Mucosa of stomach (tissue), 1 donor: Measurements from ENCODE around the gene TMCO6.
"Not testable (repeated sequence)": the region's sequence is repeated elsewhere in the genome, so short reads cannot be mapped to it uniquely, and the experiment has no call there.

Experiments used
- H3K27me3 ChIP-seq: one replicate; pipeline ENCODE4 v1.7.0; 2013; ENCODE audit warnings: mild to moderate bottlenecking, low read length; ENCODE audit not compliant: control insufficient read depth, insufficient read depth
- H3K36me3 ChIP-seq: one replicate; pipeline ENCODE4 v1.7.0; 2013; ENCODE audit warnings: low read length; ENCODE audit not compliant: control insufficient read depth, insufficient read depth
- H3K4me1 ChIP-seq: one replicate; pipeline ENCODE4 v1.7.0; 2013; ENCODE audit warnings: mild to moderate bottlenecking, low read length; ENCODE audit not compliant: control insufficient read depth, insufficient read depth
- H3K4me3 ChIP-seq: one replicate; pipeline ENCODE4 v1.7.0; 2013; ENCODE audit warnings: low read length
- H3K9ac ChIP-seq: one replicate; pipeline ENCODE4 v1.7.0; 2013; ENCODE audit warnings: mild to moderate bottlenecking, low read length, moderate library complexity
- H3K9me3 ChIP-seq: one replicate; pipeline ENCODE4 v1.7.0; 2013; ENCODE audit warnings: mild to moderate bottlenecking, low read length, moderate library complexity; ENCODE audit not compliant: control insufficient read depth
- donor health status: Pancreatic carcinoma.

Gene TMCO6

DNA sequence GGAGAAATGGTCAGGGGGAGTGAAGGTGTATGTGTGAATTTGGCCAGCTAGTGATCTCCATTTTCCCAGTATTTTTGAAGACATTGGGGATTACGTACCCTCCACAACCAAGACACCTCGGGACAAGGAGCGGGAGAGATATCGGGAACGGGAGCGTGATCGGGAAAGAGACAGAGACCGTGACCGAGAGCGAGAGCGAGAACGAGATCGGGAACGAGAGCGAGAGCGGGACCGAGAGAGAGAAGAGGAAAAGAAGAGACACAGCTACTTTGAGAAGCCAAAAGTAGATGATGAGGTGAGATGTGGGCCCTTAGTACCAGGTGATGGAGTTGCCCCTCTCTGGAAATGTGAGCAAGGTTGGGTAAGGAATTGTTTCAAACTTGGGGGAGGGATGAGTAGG is 19.6 kb downstream of the TMCO6 start:
- H3K36me3 ChIP-seq: peaks cover 13% of the 10 kb centered on the region
- H3K4me3 ChIP-seq: no peak overlapping the region
- no peaks in the 10 kb centered on the region for H3K9me3 ChIP-seq
- H3K27me3 ChIP-seq: no peaks in the 10 kb centered on the region
- H3K4me1 ChIP-seq: no peaks in the 10 kb centered on the region
- no peak overlapping the region for H3K9ac ChIP-seq

DNA sequence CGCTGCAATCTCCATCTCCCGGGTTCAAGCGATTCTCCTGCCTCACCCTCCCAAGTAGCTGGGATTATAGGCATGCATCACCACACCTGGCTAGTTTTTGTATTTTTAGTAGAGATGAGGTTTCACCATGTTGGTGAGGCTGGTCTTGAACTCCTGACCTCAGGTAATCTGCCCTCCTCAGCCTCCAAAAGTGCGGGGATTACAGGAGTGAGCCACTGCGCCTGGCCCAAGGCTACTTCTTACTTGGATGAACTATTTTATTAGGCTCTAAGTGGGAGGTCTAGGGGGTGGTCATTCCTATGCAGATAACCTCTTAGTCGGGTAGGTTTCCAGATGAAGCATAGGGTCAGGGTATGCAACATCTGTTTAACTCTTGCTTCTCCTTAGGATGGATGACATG is 21.1 kb downstream of the TMCO6 start:
- H3K9ac ChIP-seq, H3K4me3 ChIP-seq, H3K9me3 ChIP-seq, H3K27me3 ChIP-seq, H3K4me1 ChIP-seq: not testable (repeated sequence)
- H3K36me3 ChIP-seq: peaks cover 11% of the 10 kb centered on the region

DNA sequence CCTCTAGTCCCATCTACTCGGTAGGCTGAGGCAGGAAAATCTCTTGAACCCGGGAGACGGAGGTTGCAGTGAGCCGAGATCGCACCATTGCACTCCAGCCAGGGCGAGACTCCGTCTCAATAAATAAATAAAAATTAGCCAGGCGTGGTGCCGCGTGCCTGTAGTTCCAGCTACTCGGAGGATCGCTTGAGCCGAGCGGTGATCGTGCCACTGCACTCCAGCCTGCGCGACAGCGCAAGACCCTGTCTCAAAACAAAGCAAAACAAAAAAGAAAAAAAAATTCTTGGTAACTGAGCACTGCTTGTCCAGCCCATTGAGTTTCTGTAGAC is 24.7 kb downstream of the TMCO6 start:
- H3K27me3 ChIP-seq: no peaks in the 10 kb centered on the region
- H3K4me1 ChIP-seq: no peaks in the 10 kb centered on the region
- H3K9me3 ChIP-seq: no peaks in the 10 kb centered on the region
- H3K36me3 ChIP-seq: peaks cover 13% of the 10 kb centered on the region
- peak overlapping the region; percentile 87 for H3K4me3 ChIP-seq
- peak overlapping the region; percentile 68 for H3K9ac ChIP-seq

DNA sequence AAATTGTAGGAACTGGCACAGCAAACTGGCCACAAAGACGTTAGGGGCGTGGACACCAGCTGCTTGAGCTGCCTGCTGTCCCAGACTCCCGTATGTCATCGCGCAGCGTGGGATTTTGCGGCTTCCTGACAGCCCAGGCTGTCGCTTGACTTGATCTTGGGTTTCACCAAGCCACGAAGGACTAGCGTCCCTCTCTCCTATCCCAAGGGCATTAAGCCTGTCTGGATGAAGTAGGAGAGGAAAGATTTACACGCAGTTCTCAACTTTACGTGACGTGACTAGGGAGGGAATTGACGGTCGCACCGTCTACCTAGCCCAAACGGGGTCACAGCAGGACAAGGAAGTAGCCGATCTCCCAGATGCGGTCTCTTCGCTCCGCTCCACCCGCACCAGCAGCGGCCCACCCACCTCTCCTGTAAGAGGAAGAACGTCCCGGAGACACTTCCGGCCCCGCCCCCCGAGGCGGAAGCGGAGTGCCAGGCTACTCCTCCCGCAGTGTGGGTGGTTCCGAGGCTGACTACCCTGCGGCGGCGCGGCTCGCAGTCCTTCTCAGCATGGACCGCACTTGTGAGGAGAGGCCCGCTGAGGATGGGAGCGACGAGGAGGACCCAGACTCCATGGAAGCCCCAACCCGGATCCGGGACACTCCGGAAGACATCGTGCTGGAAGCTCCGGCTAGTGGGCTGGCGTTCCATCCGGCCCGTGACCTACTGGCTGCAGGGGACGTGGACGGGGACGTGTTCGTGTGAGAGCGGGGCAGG is 25.3 kb downstream of the TMCO6 start, which contains the start of gene WDR55:
WDR55 (plus strand) TSS at position 546 of the 761 bp plus-strand sequence; CDS start at position 555, 9 bp downstream.
- H3K36me3 ChIP-seq: peaks cover 16% of the 10 kb centered on the region

DNA sequence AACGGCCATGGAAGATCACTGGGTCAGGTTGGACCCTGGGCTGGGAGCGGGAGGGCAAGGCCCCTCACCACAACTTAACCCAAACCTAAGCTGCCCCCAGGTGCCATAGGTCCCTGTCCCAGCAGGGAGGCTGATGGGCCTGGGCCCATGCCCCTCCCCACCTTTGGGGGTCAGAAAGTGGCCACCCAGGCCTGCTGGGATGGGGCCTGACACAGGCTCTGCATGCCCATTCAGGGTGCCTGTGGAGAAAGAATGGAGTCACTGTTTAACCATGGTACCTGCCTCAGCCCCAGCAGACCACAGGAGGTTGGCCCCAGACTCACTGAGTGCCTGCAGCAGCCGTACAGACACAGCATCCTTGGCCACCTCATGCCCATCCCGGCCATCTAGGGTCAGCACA is 31.8 kb downstream of the TMCO6 start:
- H3K4me3 ChIP-seq, H3K9me3 ChIP-seq, H3K9ac ChIP-seq, H3K27me3 ChIP-seq: not testable (repeated sequence)
- H3K36me3 ChIP-seq: peaks cover 22% of the 10 kb centered on the region
- peaks cover 13% of the 10 kb centered on the region for H3K4me1 ChIP-seq

More for the DNA sequence above, 25.3 kb downstream of the TMCO6 start, which contains the start of gene WDR55:
- no peaks in the 10 kb centered on the region for H3K4me1 ChIP-seq
- H3K9me3 ChIP-seq: no peaks in the 10 kb centered on the region
- peak within 1 kb of the TSS; percentile 87 for H3K4me3 ChIP-seq
- no peaks in the 10 kb centered on the region for H3K27me3 ChIP-seq
- H3K9ac ChIP-seq: peak within 1 kb of the TSS; percentile 68

DNA sequence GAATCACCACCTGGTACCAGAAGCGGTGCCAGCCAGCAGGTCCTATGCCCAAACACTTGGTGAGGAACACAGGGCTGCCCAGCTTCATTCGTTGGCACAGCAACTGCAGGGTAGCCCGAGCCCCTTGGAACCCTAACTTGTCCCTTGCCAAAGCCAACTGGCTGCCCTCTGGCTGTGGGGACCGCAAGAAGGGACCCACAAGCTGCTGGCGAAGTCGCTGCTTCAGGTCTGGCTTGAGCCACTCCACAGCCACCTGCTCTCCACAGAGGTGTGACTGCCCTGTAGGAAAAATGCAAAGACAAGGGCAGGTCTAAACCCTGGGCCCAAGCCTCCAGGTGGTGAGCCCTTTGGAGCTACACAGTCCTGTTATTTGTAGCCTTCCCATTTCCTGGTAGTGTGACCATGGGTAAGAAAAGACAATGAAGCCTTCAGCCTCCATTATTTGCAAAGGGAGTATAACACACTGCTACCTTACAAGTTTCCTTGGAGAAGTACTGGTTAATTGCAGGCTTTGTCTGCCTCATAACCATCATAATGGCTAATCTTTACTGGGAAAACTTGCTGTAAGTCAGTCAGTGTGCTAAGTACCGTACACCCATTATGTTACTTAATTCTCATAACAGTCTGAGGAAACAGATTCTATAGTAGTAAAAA is 32.3 kb downstream of the TMCO6 start:
- Histone ChIP-seq H3K27me3 (no peaks in the 10 kb centered on the region), H3K4me3 (no peak overlapping the region), H3K4me1 (peaks cover 13% of the 10 kb centered on the region), H3K9ac (no peak overlapping the region), H3K36me3 (peaks cover 22% of the 10 kb centered on the region), H3K9me3 (no peaks in the 10 kb centered on the region)

DNA sequence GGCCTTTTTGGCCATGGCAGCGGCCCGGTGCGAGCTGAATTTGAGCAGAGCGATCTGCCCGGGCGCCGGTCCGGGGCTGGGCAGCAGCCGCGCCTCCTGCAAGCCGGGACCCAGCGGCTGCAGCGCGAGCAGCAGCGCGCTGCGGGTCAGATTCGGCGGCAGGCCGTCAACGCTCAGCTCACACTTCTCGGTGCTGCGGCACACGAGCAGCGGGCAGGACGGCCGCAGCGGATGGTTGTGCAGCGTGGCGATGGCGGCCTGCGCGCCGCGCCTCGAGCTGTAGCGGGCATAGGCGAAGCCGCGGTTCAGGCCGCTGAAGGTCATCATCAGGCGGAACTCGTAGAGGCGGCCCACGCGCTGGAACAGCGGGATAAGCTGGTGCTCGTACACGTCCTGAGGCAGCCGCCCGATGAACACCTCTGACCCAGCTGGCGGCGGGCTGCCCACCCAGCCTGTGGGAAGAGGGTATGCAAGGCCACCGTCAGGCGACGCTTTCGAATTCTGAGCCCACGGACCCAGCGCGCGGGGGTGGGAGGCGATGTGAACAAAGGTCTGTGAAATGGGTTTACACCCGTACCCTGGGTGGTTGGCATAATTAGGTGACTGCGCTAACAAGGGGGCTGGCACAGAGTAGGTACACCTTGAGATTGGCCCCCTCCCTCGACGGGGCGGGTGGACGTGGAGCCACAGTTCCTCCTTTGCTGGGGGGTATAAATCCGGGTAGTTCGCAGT is 33.4 kb downstream of the TMCO6 start:
- peaks cover 22% of the 10 kb centered on the region for H3K36me3 ChIP-seq
- H3K4me3 ChIP-seq: no peak overlapping the region
- peaks cover 13% of the 10 kb centered on the region for H3K4me1 ChIP-seq
- no peaks in the 10 kb centered on the region for H3K27me3 ChIP-seq
- no peak overlapping the region for H3K9ac ChIP-seq
- H3K9me3 ChIP-seq: no peaks in the 10 kb centered on the region

DNA sequence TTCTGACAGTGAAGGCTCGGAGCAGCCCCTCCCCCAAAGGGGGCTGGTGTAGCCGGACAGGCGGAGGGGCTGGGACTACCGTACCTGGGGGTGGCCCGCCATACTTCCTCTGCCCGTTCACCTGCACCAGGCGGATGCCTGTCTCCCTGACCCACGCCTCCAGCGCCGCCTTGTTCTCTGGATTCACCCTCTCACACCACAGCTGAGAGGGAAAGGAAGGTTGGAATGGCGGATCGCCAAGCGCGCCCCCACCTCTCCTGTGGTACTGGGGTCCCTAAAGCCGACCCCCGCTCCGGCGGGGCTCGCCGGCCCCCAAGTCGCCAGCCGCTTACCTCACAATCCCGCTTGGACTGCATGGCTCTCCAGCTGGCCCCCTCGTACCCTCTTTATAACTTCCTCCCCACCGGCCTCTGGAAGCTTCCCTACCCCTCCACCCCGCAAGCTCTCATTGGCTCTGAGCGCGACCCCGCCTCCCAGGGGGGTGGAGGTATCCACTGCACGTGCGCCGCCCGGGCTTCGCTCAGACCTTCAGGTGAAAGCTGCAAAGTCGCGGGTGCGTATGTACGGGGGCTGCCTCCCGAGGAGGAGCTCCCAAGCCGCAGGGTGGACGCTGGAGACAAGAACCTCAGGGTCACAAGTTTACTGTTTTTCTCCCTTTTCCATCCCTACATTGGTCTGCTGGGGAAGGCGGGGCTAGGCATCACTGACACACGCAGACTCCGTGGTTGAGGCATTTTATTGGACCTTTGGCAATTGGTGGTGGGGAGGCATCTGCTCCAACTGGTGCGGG is 34.1 kb downstream of the TMCO6 start, which contains the start of gene DND1:
DND1 (minus strand) TSS at position 390 of the 790 bp plus-strand sequence; CDS start at position 356, 34 bp downstream.
- H3K9ac ChIP-seq: no peak within 1 kb of the TSS
- H3K4me1 ChIP-seq: peaks cover 13% of the 10 kb centered on the region
- no peaks in the 10 kb centered on the region for H3K9me3 ChIP-seq
- peaks cover 17% of the 10 kb centered on the region for H3K36me3 ChIP-seq
- no peaks in the 10 kb centered on the region for H3K27me3 ChIP-seq
- H3K4me3 ChIP-seq: no peak within 1 kb of the TSS

DNA sequence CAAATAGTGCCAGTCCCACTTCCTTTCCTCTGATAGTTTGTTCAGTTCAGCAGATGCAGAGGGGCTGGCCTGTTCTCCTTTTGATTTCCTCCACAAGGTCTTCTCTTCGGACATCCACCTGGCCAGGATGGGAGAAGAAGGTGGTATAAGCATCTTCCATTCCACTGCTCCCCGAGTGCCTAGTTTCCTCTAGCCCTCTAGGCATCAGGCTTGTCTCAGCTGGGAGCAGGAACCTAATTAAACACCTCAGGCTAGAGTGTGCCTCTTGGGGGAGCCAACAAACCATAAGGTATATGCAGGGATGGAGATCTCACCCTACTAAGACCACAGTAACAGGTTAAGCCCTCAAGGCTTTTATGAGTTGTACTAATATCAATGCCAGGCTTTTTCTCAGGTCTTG is 35.0 kb downstream of the TMCO6 start:
- Histone ChIP-seq H3K36me3 (peaks cover 10% of the 10 kb centered on the region), H3K27me3 (no peaks in the 10 kb centered on the region), H3K9me3 (no peaks in the 10 kb centered on the region), H3K9ac (no peak overlapping the region), H3K4me1 (peaks cover 13% of the 10 kb centered on the region), H3K4me3 (no peak overlapping the region)

DNA sequence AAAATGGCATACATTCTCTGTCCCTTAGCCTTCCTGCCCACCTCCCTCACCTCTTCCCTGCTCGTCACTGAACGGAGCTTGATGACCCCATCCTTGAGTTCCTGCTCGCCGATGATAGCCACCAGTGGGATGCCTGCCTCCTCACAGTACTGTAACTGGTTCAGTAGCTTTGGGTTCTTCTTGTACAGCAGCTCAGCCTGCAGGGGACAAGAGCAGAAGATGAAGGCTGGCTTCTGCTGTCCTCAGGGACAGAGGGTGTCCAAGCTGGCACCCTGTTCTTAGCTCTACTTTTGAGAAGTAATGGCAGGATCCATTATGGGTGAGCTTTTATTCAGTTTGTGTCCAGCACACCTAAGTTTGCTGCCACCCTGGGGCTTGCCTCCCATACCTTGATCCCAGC is 35.4 kb downstream of the TMCO6 start:
- H3K9me3 ChIP-seq: no peaks in the 10 kb centered on the region
- no peak overlapping the region for H3K4me3 ChIP-seq
- H3K36me3 ChIP-seq: peaks cover 5% of the 10 kb centered on the region
- H3K27me3 ChIP-seq: no peaks in the 10 kb centered on the region
- H3K4me1 ChIP-seq: peaks cover 13% of the 10 kb centered on the region
- H3K9ac ChIP-seq: no peak overlapping the region

DNA sequence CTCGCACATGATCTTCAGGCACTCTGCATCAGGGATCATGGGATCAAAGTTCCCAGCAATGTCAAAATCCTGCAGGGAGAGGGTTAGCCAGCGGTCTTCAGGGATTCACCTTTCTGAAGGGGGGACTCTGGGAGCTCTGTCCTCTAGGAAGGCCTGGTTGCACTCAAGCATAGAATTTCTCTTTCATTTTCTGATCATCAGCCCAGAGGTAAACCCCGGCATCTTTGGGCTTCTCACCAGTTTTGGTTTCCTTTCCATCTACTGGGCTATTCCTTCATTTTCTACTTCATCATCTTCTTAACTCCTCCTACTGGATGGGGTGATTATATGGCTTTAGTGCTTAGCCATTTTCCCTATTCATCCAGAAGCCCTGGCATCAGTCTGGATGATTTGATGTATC is 38.7 kb downstream of the TMCO6 start:
- Histone ChIP-seq H3K4me3 (no peak overlapping the region), H3K9ac (no peak overlapping the region), H3K36me3 (peaks cover 4% of the 10 kb centered on the region), H3K9me3 (no peaks in the 10 kb centered on the region), H3K27me3 (no peaks in the 10 kb centered on the region), H3K4me1 (no peaks in the 10 kb centered on the region)
